Ishikawa (cell line): ENCODE results near the gene STK32A.

Source experiments
- TAF1 ChIP-seq: IDR thresholded peaks from 2 replicates; pipeline ENCODE4 v1.6.1; 2012; ENCODE audit warnings: low read depth, mild to moderate bottlenecking
- YY1 ChIP-seq: IDR thresholded peaks from 2 replicates; pipeline ENCODE4 v1.6.1; 2012; ENCODE audit warnings: low read depth

DNA sequence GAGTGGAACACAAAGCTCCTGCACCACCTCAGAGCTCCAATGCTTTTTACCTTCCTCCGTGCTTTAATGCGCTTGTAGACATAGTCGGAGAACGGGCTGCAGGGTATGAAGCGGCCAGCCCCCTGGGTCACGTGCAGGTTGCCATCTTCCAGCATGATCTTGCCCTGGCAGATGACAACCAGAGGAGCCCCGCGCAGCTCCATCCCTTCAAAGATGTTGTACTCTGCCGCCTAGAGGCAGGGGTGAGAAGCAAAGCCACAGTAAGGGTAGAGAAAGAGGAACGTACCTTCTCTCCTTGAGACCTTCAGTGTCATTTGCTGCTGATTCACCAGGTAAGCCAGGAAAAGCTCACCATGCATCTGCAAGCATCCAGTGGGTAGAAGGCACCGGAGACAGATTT lies 162.8 kb downstream of the STK32A start:
- TF ChIP-seq YY1 (no peak), TAF1 (no peak)
